AG10803 (cell line): ENCODE measurements around the gene RPS3.
"Not testable (repeated sequence)": the region's sequence is repeated elsewhere in the genome, so short reads cannot be mapped to it uniquely, and the experiment has no call there.

Source experiments
- DNase-seq: peaks from one replicate; pipeline ENCODE4 v3.0.0; 2010; ENCODE audit warnings: low read depth
- H3K4me3 ChIP-seq: 2 replicates; pipeline ENCODE4 v1.5.1; 2011; ENCODE audit warnings: mild to moderate bottlenecking, low read length, control low read depth
- CTCF ChIP-seq: conservative IDR thresholded peaks from 2 replicates; pipeline ENCODE4 v1.5.1; 2011; ENCODE audit warnings: mild to moderate bottlenecking, low read length, control low read depth, inconsistent platforms

Gene RPS3

GRCh38 chr11:75369560-75370255 lies 29.6 kb upstream of the RPS3 start:
- H3K4me3 ChIP-seq, result no peak overlapping the region
- DNase-seq, result no peak
- TF ChIP-seq CTCF, result no peak

DNA sequence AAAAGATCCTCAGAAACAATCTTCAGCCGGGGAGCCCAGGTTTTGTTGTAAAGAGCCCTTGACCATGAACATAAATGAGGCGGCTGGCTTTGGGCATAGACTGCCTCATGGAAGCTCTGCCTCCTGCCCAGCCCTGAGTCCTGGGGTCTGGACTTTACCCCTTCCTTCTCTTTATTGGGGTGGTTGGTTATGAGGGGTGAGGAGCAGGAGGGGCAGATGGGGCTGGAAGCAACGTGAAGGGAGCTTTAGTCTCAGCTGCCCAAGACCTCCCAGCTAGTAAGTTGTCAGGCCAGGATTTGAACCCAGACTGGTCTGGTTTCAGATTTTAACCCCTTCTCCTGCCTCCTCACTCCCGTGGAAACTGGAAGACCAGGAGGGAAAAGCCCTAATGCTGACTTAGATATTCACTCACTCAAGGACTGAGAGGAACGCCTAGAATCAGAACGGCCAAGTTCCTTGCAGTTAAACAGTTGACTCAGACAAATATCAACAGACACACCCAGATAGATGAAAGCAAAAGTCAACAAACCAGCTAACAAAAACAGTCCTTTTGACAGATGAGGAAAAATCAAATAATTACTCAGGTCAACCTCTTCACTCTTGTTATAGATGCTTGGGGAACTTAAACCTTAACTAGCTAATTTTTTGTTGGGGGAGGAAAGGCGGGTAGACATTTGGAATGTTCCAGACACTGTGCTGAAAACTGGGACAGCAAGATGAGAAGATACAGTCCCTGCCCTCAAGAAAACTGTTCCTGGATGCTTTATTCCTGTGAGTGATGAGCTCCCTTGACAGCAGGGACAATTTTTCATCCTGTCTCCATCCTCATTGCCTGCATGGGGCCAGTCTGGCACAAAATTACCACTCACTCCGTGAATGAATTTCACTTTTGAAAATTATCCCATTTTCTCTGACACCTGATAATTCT lies 27.1 kb upstream of the RPS3 start:
- TF ChIP-seq CTCF, result no peak
- no peak for DNase-seq
- H3K4me3 ChIP-seq, result no peak overlapping the region

DNA sequence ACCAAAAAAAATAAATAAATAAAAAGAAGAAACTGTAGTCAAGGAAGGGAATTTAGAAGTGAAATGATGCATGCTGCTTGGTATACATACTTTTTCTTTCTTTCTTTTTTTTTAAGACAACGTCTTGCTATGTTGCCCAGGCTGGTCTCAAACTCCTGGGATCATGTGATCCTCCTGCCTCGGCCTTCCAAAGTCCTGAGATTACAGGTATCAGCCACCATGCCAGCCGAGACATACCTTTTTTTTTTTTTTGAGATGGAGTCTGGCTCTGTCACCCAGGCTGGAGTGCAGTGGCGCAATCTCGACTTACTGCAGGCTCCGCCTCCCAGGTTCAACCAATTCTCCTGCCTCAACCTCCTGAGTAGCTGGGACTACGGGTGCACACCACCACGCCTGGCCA lies 26.1 kb upstream of the RPS3 start:
- H3K4me3 ChIP-seq, result no peak overlapping the region
- no peak for TF ChIP-seq CTCF
- DNase-seq, result no peak

GRCh38 chr11:75374646-75375045 lies 24.7 kb upstream of the RPS3 start:
- H3K4me3 ChIP-seq, result no peak overlapping the region
- TF ChIP-seq CTCF, result no peak

DNA sequence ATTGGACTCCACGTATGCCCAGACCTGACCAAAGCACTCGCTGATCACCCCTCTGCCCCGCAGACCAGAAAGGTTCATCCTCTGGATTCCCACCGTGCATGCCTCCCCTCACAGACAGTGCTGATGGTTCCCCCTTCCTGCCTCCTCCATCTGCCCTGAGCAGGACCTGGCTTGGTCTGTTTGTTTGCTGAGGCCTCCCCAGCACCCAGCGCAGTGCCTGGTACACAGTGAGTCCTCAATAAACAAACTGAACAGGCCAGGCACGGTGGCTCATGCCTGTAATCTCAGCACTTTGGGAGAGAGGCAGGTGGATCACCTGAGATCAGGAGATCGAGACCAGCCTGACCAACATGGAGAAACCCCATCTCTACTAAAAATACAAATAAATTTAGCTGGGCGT lies 23.7 kb upstream of the RPS3 start:
- no peak for DNase-seq
- no peak for TF ChIP-seq CTCF

More at GRCh38 chr11:75374646-75375045, 24.7 kb upstream of the RPS3 start:
- no peak for DNase-seq

GRCh38 chr11:75376175-75376574 lies 23.1 kb upstream of the RPS3 start:
- TF ChIP-seq CTCF, result no peak
- DNase-seq, result no peak
- no peak overlapping the region for H3K4me3 ChIP-seq

More for the DNA sequence above, 23.7 kb upstream of the RPS3 start:
- H3K4me3 ChIP-seq, result no peak overlapping the region

DNA sequence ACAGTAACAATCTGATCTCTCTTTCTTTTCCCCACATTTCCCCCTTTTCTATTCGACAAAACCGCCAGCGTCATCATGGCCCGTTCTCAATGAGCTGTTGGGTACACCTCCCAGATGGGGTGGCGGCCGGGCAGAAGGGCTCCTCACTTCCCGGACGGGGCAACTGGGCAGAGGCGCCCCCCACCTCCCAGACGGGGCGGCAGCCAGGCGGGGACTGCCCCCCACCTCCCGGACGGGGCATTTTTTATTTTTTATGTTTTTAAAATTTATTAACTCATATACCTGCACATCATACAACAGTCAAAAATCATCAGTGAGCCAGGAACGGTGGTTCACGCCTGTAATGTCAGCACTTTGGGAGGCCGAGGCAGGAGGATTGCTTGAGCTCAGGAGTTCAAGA lies 20.5 kb upstream of the RPS3 start:
- not testable (repeated sequence) for DNase-seq, H3K4me3 ChIP-seq
